Astrocyte (in vitro differentiated cells and primary cell): ENCODE data around the gene OR11G2. TPM values are rescaled to one million over a fixed set of nuclear protein-coding genes. Genes with fewer than 3 reads are reported as not detected.

Source experiments
- DNase-seq: peaks from one replicate; pipeline ENCODE4 v3.0.0-alpha.2; 2010; ENCODE audit warnings: low read depth
- FAIRE-seq: peaks from 2 replicates; lab custom pipeline; 2011; peaks lifted over from hg19 to GRCh38; lab: Jason Lieb, UNC
- H2AFZ ChIP-seq: 2 replicates; pipeline ENCODE4 v1.6.0; 2012; ENCODE audit warnings: low read depth, low read length, inconsistent platforms
- H3K27ac ChIP-seq: 2 replicates; pipeline ENCODE4 v1.5.1; 2011; ENCODE audit warnings: low read depth, low read length, inconsistent platforms
- H3K27me3 ChIP-seq: 2 replicates; pipeline ENCODE4 v1.6.0; 2011; ENCODE audit warnings: low read length, inconsistent platforms; ENCODE audit not compliant: insufficient read depth
- H3K36me3 ChIP-seq: 2 replicates; pipeline ENCODE4 v1.5.1; 2011; ENCODE audit warnings: low read length, inconsistent platforms; ENCODE audit not compliant: insufficient read depth
- H3K4me1 ChIP-seq: 2 replicates; pipeline ENCODE4 v1.5.1; 2011; ENCODE audit warnings: low read length, inconsistent platforms; ENCODE audit not compliant: insufficient read depth
- H3K4me2 ChIP-seq: 2 replicates; pipeline ENCODE4 v1.6.0; 2012; ENCODE audit warnings: low read length, inconsistent platforms
- H3K4me3 ChIP-seq: 2 replicates; pipeline ENCODE4 v1.5.1; 2011; ENCODE audit warnings: low read depth, mild to moderate bottlenecking, low read length, inconsistent platforms; ENCODE audit not compliant: insufficient read depth
- H3K79me2 ChIP-seq: 2 replicates; pipeline ENCODE4 v1.6.0; 2012; ENCODE audit warnings: mild to moderate bottlenecking, low read length, inconsistent platforms; ENCODE audit not compliant: insufficient read depth
- H3K9ac ChIP-seq: 2 replicates; pipeline ENCODE4 v1.6.0; 2012; ENCODE audit warnings: mild to moderate bottlenecking, low read length, inconsistent platforms
- H3K9me3 ChIP-seq: 2 replicates; pipeline ENCODE4 v1.5.1; 2012; ENCODE audit warnings: low read depth, mild to moderate bottlenecking, low read length, inconsistent platforms; ENCODE audit not compliant: insufficient read depth
- H4K20me1 ChIP-seq: 2 replicates; pipeline ENCODE4 v1.6.0; 2012; ENCODE audit warnings: low read length, inconsistent platforms; ENCODE audit not compliant: insufficient read depth
- H3K27ac Mint-ChIP-seq: one replicate; pipeline ENCODE4 v1.8.0; 2021; ENCODE audit warnings: mild to moderate bottlenecking, mixed read lengths; ENCODE audit not compliant: unreplicated experiment
- H3K27me3 Mint-ChIP-seq: one replicate; pipeline ENCODE4 v1.8.0; 2021; ENCODE audit warnings: low read depth, mixed read lengths; ENCODE audit not compliant: unreplicated experiment
- H3K36me3 Mint-ChIP-seq: one replicate; pipeline ENCODE4 v1.8.0; 2021; ENCODE audit warnings: low read depth, mixed read lengths; ENCODE audit not compliant: unreplicated experiment
- H3K4me1 Mint-ChIP-seq: one replicate; pipeline ENCODE4 v1.8.0; 2021; ENCODE audit warnings: low read depth, mixed read lengths; ENCODE audit not compliant: unreplicated experiment
- H3K4me3 Mint-ChIP-seq: one replicate; pipeline ENCODE4 v1.8.0; 2021; ENCODE audit warnings: mild to moderate bottlenecking, moderate library complexity, mixed read lengths; ENCODE audit not compliant: unreplicated experiment
- H3K9me3 Mint-ChIP-seq: one replicate; pipeline ENCODE4 v1.8.0; 2021; ENCODE audit warnings: mild to moderate bottlenecking, mixed read lengths; ENCODE audit not compliant: unreplicated experiment
- CTCF ChIP-seq: IDR thresholded peaks from 2 replicates; pipeline ENCODE4 v1.5.1; 2011; ENCODE audit warnings: low read depth, mild to moderate bottlenecking, inconsistent platforms, low read length, moderate library complexity; ENCODE audit not compliant: insufficient read depth
- EZH2 ChIP-seq: IDR thresholded peaks from 2 replicates; pipeline ENCODE4 v1.6.1; 2012; ENCODE audit warnings: mild to moderate bottlenecking, low read length, inconsistent platforms; ENCODE audit not compliant: insufficient read depth
- total RNA-seq: library from RNA; stranded (reverse); gene quantifications from 2 replicates; pipeline ENCODE4 v1.2.1, GENCODE V29; 2021

Gene OR11G2
- total RNA-seq, 1 donor from 2014 or later = not detected

- H3K27ac Mint-ChIP-seq = no peak overlapping the region
- DNase-seq (no peak), FAIRE-seq (no peak)
- no peaks in the 10 kb centered on the region for H3K4me1 ChIP-seq
- no peak for TF ChIP-seq CTCF
- no peak for TF ChIP-seq EZH2
- no peak overlapping the region for H3K4me3 ChIP-seq
- no peak overlapping the region for H3K4me3 Mint-ChIP-seq
- no peaks in the 10 kb centered on the region for H4K20me1 ChIP-seq
- H3K79me2 ChIP-seq = no peaks in the 10 kb centered on the region
- H3K9me3 Mint-ChIP-seq = peaks cover 3% of the 10 kb centered on the region
- H3K4me2 ChIP-seq = no peak overlapping the region
- H3K36me3 Mint-ChIP-seq = no peaks in the 10 kb centered on the region
- H3K9ac ChIP-seq = no peak overlapping the region
- H3K27ac ChIP-seq = no peak overlapping the region
- H3K9me3 ChIP-seq = no peaks in the 10 kb centered on the region
- H3K4me1 Mint-ChIP-seq = no peaks in the 10 kb centered on the region
- no peaks in the 10 kb centered on the region for H3K36me3 ChIP-seq
- H3K27me3 ChIP-seq = no peaks in the 10 kb centered on the region
- no peak overlapping the region for H2AFZ ChIP-seq
- H3K27me3 Mint-ChIP-seq = no peaks in the 10 kb centered on the region
Observed at GRCh38 chr14:20195911-20196310, 5.2 kb downstream of the OR11G2 start.

DNA sequence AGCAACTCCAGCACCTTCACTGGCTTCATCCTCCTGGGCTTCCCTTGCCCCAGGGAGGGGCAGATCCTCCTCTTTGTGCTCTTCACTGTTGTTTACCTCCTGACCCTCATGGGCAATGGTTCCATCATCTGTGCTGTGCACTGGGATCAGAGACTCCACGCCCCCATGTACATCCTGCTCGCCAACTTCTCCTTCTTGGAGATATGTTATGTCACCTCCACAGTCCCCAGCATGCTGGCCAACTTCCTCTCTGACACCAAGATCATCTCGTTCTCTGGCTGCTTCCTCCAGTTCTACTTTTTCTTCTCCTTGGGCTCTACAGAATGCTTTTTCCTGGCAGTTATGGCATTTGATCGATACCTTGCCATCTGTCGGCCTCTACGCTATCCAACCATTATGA lies 6.8 kb downstream of the OR11G2 start:
- no peaks in the 10 kb centered on the region for H3K27me3 Mint-ChIP-seq
- DNase-seq = no peak
- TF ChIP-seq CTCF (no peak), EZH2 (no peak)
- no peak overlapping the region for H3K27ac Mint-ChIP-seq
- peaks cover 6% of the 10 kb centered on the region for H3K9me3 Mint-ChIP-seq
- Histone ChIP-seq H2AFZ (no peak overlapping the region), H3K4me2 (no peak overlapping the region), H3K9ac (no peak overlapping the region), H4K20me1 (no peaks in the 10 kb centered on the region), H3K27ac (no peak overlapping the region), H3K4me3 (no peak overlapping the region), H3K36me3 (no peaks in the 10 kb centered on the region), H3K27me3 (no peaks in the 10 kb centered on the region), H3K4me1 (no peaks in the 10 kb centered on the region), H3K79me2 (no peaks in the 10 kb centered on the region), H3K9me3 (no peaks in the 10 kb centered on the region)
- no peak for FAIRE-seq
- H3K36me3 Mint-ChIP-seq = no peaks in the 10 kb centered on the region
- H3K4me3 Mint-ChIP-seq = no peak overlapping the region
- H3K4me1 Mint-ChIP-seq = no peaks in the 10 kb centered on the region

DNA sequence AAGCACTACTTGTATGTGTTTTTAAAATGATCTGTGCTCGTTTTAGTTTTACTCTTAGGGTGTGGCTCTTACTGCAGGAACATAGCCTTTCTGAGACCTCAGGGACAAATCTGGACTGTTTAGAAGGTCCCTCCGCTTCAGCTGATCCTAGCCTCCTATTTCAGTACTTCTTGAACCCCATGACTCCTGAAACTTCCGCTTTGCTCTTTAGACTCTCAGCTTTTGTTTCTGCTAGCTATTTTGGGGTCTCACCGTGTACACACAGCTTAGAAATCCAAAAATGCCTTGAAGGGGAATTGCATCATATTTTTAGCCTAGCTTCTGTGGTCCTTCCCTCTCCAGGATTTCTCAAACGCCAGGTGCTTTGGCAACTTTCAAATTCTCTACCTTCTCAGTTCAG lies 8.3 kb downstream of the OR11G2 start:
- DNase-seq (no peak), FAIRE-seq (no peak)
- no peaks in the 10 kb centered on the region for H4K20me1 ChIP-seq
- no peak overlapping the region for H3K9ac ChIP-seq
- H3K9me3 ChIP-seq = no peaks in the 10 kb centered on the region
- Mint-ChIP-seq H3K27me3 (no peaks in the 10 kb centered on the region), H3K9me3 (peaks cover 2% of the 10 kb centered on the region), H3K27ac (no peak overlapping the region), H3K36me3 (no peaks in the 10 kb centered on the region), H3K4me1 (no peaks in the 10 kb centered on the region), H3K4me3 (no peak overlapping the region)
- no peaks in the 10 kb centered on the region for H3K27me3 ChIP-seq
- no peaks in the 10 kb centered on the region for H3K36me3 ChIP-seq
- H3K4me1 ChIP-seq = no peaks in the 10 kb centered on the region
- H3K79me2 ChIP-seq = no peaks in the 10 kb centered on the region
- no peak overlapping the region for H3K4me2 ChIP-seq
- TF ChIP-seq CTCF (no peak), EZH2 (no peak)
- no peak overlapping the region for H3K4me3 ChIP-seq
- H3K27ac ChIP-seq = no peak overlapping the region
- H2AFZ ChIP-seq = no peak overlapping the region
